HEK293 (cell line): ENCODE measurements around the gene G6PD.

Source experiments
- FEZF1 ChIP-seq: fragments of 450-650 bp; formaldehyde crosslinking; IDR thresholded peaks from 2 replicates; pipeline ENCODE4 v1.5.1; 2016; ENCODE audit warnings: missing biosample characterization, missing genetic modification characterization
- GFI1B ChIP-seq: fragments of 450-650 bp; formaldehyde crosslinking; IDR thresholded peaks from 2 replicates; pipeline ENCODE4 v1.5.1; 2016; ENCODE audit warnings: missing biosample characterization, missing genetic modification characterization
- HOXD13 ChIP-seq: sonication (generic); formaldehyde crosslinking; IDR thresholded peaks from 2 replicates; pipeline ENCODE4 v1.8.0; 2022; ENCODE audit warnings: missing genetic modification reagents, borderline replicate concordance
- MYNN ChIP-seq: fragments of 450-650 bp; formaldehyde crosslinking; IDR thresholded peaks from 2 replicates; pipeline ENCODE4 v1.5.1; 2016; ENCODE audit warnings: missing biosample characterization, missing genetic modification characterization, borderline replicate concordance
- YY1 ChIP-seq: fragments of 450-650 bp; formaldehyde crosslinking; IDR thresholded peaks from 2 replicates; pipeline ENCODE4 v1.5.1; 2018; ENCODE audit warnings: missing biosample characterization, missing genetic modification characterization
- ZBTB17 ChIP-seq: fragments of 450-650 bp; formaldehyde crosslinking; IDR thresholded peaks from 2 replicates; pipeline ENCODE4 v1.5.1; 2016; ENCODE audit warnings: missing biosample characterization, missing genetic modification characterization
- ZFP69B ChIP-seq: fragments of 450-650 bp; formaldehyde crosslinking; IDR thresholded peaks from 2 replicates; pipeline ENCODE4 v1.5.1; 2016; ENCODE audit warnings: missing biosample characterization, missing genetic modification characterization
- ZNF10 ChIP-seq: fragments of 450-650 bp; formaldehyde crosslinking; IDR thresholded peaks from 2 replicates; pipeline ENCODE4 v1.5.1; 2017; ENCODE audit warnings: missing biosample characterization, missing genetic modification characterization
- ZNF16 ChIP-seq: fragments of 450-650 bp; formaldehyde crosslinking; IDR thresholded peaks from 2 replicates; pipeline ENCODE4 v1.5.1; 2016; ENCODE audit warnings: low read depth, missing biosample characterization, missing genetic modification characterization
- ZNF214 ChIP-seq: fragments of 450-650 bp; formaldehyde crosslinking; IDR thresholded peaks from 2 replicates; pipeline ENCODE4 v1.5.1; 2017; ENCODE audit warnings: missing biosample characterization, mild to moderate bottlenecking, missing genetic modification characterization, borderline replicate concordance
- ZNF23 ChIP-seq: fragments of 450-650 bp; formaldehyde crosslinking; IDR thresholded peaks from 2 replicates; pipeline ENCODE4 v1.5.1; 2016; ENCODE audit warnings: missing biosample characterization, missing genetic modification characterization, borderline replicate concordance
- ZNF266 ChIP-seq: fragments of 450-650 bp; formaldehyde crosslinking; IDR thresholded peaks from 2 replicates; pipeline ENCODE4 v1.5.1; 2016; ENCODE audit warnings: missing biosample characterization, missing genetic modification characterization, low read depth
- ZNF341 ChIP-seq: fragments of 450-650 bp; formaldehyde crosslinking; IDR thresholded peaks from 2 replicates; pipeline ENCODE4; 2016; ENCODE audit warnings: low read depth, missing biosample characterization, missing genetic modification characterization
- ZNF510 ChIP-seq: fragments of 450-650 bp; formaldehyde crosslinking; IDR thresholded peaks from 2 replicates; pipeline ENCODE4 v1.5.1; 2018; ENCODE audit warnings: mild to moderate bottlenecking, missing genetic modification characterization, missing biosample characterization; ENCODE audit not compliant: insufficient replicate concordance
- ZNF610 ChIP-seq: fragments of 450-650 bp; formaldehyde crosslinking; IDR thresholded peaks from 2 replicates; pipeline ENCODE4 v1.5.1; 2016; ENCODE audit warnings: missing biosample characterization, missing genetic modification characterization, borderline replicate concordance
- ZNF623 ChIP-seq: fragments of 450-650 bp; formaldehyde crosslinking; IDR thresholded peaks from 2 replicates; pipeline ENCODE4 v1.5.1; 2016; ENCODE audit warnings: missing biosample characterization, missing genetic modification characterization
- ZNF626 ChIP-seq: fragments of 450-650 bp; sonication (Bioruptor Pico); formaldehyde crosslinking; IDR thresholded peaks from 2 replicates; pipeline ENCODE4 v1.5.1; 2018; ENCODE audit warnings: missing biosample characterization, missing genetic modification characterization, inconsistent platforms
- ZNF654 ChIP-seq: fragments of 450-650 bp; formaldehyde crosslinking; IDR thresholded peaks from 2 replicates; pipeline ENCODE4 v1.5.1; 2016; ENCODE audit warnings: low read depth, missing biosample characterization, missing genetic modification characterization
- ZNF658 ChIP-seq: fragments of 450-650 bp; formaldehyde crosslinking; IDR thresholded peaks from 2 replicates; pipeline ENCODE4; 2016; ENCODE audit warnings: missing biosample characterization, missing genetic modification characterization
- ZNF670 ChIP-seq: fragments of 450-650 bp; formaldehyde crosslinking; IDR thresholded peaks from 2 replicates; pipeline ENCODE4 v1.5.1; 2016; ENCODE audit warnings: missing biosample characterization, missing genetic modification characterization, low read depth
- ZNF747 ChIP-seq: fragments of 450-650 bp; formaldehyde crosslinking; IDR thresholded peaks from 2 replicates; pipeline ENCODE4 v1.5.1; 2016; ENCODE audit warnings: missing biosample characterization, missing genetic modification characterization
- ZNF768 ChIP-seq: fragments of 450-650 bp; formaldehyde crosslinking; IDR thresholded peaks from 2 replicates; pipeline ENCODE4 v1.5.1; 2018; ENCODE audit warnings: missing biosample characterization, mild to moderate bottlenecking, missing genetic modification characterization
- ZNF776 ChIP-seq: fragments of 450-650 bp; formaldehyde crosslinking; IDR thresholded peaks from 2 replicates; pipeline ENCODE4 v1.5.0; 2017; ENCODE audit warnings: missing biosample characterization, missing genetic modification characterization, borderline replicate concordance
- ZSCAN23 ChIP-seq: fragments of 450-650 bp; formaldehyde crosslinking; IDR thresholded peaks from 2 replicates; pipeline ENCODE4 v1.5.1; 2016; ENCODE audit warnings: missing biosample characterization, missing genetic modification characterization
- TF ChIP-seq, protein P1 (sequence below): fragments of 450-650 bp; formaldehyde crosslinking; IDR thresholded peaks from 2 replicates; pipeline ENCODE4 v1.5.1; 2017; ENCODE audit warnings: missing biosample characterization, missing genetic modification characterization
- TF ChIP-seq, protein P2 (sequence below): IDR thresholded peaks from 2 replicates; pipeline ENCODE4 v1.6.1; 2011; ENCODE audit warnings: mild to moderate bottlenecking, low read depth, low read length, borderline replicate concordance
- TF ChIP-seq, protein P3 (sequence below): fragments of 450-650 bp; formaldehyde crosslinking; IDR thresholded peaks from 2 replicates; pipeline ENCODE4 v1.5.1; 2016; ENCODE audit warnings: missing biosample characterization, missing genetic modification characterization, borderline replicate concordance
- TF ChIP-seq, protein P4 (sequence below): fragments of 450-650 bp; formaldehyde crosslinking; IDR thresholded peaks from 2 replicates; pipeline ENCODE4 v1.5.1; 2016; ENCODE audit warnings: missing biosample characterization, missing genetic modification characterization

Gene G6PD

DNA sequence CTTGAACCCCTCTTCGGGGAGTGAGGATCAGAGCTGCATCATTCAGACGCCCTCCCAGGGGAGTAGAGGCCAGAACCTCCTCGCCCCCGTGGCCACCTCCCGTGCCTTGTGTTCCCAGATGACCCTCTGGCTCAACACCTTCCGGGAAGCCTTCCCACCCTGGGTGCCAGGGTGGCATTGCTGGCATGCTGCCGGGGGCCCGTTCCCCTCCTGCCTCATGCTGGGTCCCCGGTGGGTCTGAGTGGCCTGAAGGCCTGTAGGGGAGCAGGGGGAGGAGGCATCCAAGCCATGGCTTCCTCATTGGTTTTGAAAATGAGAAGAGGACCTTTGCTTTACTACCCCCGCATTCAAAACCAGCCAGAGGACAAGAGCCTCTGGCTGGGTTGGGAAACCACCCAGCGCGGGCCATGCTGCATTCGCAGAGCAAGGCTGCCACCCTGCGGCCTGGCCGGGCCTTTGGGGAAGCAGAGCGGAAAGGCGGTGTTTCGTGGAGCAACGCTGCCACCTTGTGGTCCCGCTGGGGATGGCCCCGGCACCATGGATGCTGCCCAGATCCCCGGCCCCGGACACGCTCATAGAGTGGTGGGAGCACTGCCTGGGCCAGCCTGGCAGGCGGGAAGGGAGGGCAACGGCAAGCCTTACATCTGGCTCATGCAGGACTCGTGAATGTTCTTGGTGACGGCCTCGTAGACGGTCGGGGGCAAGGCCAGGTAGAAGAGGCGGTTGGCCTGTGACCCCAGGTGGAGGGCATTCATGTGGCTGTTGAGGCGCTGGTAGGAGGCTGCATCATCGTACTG lies 11.9 kb downstream of the G6PD start (continued):
- TF ChIP-seq ZNF341 (tag by site-specific recombination): no peak
- no peak for TF ChIP-seq FEZF1 (tag by site-specific recombination)
- no peak for TF ChIP-seq ZNF658 (tag by site-specific recombination)
- no peak for TF ChIP-seq ZFP69B (tag by site-specific recombination)
- TF ChIP-seq ZNF16: no peak
- no peak for TF ChIP-seq ZNF776 (tag by site-specific recombination)
- TF ChIP-seq ZBTB17 (tag by site-specific recombination): peak; percentile 72
- no peak for TF ChIP-seq ZNF510 (tag by site-specific recombination)
- TF ChIP-seq, protein P1, sequence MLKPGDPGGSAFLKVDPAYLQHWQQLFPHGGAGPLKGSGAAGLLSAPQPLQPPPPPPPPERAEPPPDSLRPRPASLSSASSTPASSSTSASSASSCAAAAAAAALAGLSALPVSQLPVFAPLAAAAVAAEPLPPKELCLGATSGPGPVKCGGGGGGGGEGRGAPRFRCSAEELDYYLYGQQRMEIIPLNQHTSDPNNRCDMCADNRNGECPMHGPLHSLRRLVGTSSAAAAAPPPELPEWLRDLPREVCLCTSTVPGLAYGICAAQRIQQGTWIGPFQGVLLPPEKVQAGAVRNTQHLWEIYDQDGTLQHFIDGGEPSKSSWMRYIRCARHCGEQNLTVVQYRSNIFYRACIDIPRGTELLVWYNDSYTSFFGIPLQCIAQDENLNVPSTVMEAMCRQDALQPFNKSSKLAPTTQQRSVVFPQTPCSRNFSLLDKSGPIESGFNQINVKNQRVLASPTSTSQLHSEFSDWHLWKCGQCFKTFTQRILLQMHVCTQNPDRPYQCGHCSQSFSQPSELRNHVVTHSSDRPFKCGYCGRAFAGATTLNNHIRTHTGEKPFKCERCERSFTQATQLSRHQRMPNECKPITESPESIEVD (tag by site-specific recombination): no peak
- TF ChIP-seq ZNF610 (tag by site-specific recombination): no peak
- TF ChIP-seq, protein P2, sequence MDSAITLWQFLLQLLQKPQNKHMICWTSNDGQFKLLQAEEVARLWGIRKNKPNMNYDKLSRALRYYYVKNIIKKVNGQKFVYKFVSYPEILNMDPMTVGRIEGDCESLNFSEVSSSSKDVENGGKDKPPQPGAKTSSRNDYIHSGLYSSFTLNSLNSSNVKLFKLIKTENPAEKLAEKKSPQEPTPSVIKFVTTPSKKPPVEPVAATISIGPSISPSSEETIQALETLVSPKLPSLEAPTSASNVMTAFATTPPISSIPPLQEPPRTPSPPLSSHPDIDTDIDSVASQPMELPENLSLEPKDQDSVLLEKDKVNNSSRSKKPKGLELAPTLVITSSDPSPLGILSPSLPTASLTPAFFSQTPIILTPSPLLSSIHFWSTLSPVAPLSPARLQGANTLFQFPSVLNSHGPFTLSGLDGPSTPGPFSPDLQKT: no peak
- no peak for TF ChIP-seq ZNF626 (tag by site-specific recombination)
- peak; percentile 100 for TF ChIP-seq ZNF654 (tag by site-specific recombination)
- no peak; the same call in 1 of the 2 replicates for TF ChIP-seq YY1 (tag by site-specific recombination)
- TF ChIP-seq ZNF670 (tag by site-specific recombination): no peak
- no peak for TF ChIP-seq ZNF768 (tag by site-specific recombination)
- 0 out of 2 replicates have a peak, but pooled peaks have one; percentile 22 for TF ChIP-seq GFI1B (tag by site-specific recombination)
- TF ChIP-seq ZNF23: no peak
- TF ChIP-seq ZNF266: no peak
- no peak for TF ChIP-seq ZNF214
- no peak for TF ChIP-seq ZNF623
- TF ChIP-seq, protein P3, sequence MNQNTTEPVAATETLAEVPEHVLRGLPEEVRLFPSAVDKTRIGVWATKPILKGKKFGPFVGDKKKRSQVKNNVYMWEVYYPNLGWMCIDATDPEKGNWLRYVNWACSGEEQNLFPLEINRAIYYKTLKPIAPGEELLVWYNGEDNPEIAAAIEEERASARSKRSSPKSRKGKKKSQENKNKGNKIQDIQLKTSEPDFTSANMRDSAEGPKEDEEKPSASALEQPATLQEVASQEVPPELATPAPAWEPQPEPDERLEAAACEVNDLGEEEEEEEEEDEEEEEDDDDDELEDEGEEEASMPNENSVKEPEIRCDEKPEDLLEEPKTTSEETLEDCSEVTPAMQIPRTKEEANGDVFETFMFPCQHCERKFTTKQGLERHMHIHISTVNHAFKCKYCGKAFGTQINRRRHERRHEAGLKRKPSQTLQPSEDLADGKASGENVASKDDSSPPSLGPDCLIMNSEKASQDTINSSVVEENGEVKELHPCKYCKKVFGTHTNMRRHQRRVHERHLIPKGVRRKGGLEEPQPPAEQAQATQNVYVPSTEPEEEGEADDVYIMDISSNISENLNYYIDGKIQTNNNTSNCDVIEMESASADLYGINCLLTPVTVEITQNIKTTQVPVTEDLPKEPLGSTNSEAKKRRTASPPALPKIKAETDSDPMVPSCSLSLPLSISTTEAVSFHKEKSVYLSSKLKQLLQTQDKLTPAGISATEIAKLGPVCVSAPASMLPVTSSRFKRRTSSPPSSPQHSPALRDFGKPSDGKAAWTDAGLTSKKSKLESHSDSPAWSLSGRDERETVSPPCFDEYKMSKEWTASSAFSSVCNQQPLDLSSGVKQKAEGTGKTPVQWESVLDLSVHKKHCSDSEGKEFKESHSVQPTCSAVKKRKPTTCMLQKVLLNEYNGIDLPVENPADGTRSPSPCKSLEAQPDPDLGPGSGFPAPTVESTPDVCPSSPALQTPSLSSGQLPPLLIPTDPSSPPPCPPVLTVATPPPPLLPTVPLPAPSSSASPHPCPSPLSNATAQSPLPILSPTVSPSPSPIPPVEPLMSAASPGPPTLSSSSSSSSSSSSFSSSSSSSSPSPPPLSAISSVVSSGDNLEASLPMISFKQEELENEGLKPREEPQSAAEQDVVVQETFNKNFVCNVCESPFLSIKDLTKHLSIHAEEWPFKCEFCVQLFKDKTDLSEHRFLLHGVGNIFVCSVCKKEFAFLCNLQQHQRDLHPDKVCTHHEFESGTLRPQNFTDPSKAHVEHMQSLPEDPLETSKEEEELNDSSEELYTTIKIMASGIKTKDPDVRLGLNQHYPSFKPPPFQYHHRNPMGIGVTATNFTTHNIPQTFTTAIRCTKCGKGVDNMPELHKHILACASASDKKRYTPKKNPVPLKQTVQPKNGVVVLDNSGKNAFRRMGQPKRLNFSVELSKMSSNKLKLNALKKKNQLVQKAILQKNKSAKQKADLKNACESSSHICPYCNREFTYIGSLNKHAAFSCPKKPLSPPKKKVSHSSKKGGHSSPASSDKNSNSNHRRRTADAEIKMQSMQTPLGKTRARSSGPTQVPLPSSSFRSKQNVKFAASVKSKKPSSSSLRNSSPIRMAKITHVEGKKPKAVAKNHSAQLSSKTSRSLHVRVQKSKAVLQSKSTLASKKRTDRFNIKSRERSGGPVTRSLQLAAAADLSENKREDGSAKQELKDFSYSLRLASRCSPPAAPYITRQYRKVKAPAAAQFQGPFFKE (tag by site-specific recombination): no peak
- TF ChIP-seq, protein P4, sequence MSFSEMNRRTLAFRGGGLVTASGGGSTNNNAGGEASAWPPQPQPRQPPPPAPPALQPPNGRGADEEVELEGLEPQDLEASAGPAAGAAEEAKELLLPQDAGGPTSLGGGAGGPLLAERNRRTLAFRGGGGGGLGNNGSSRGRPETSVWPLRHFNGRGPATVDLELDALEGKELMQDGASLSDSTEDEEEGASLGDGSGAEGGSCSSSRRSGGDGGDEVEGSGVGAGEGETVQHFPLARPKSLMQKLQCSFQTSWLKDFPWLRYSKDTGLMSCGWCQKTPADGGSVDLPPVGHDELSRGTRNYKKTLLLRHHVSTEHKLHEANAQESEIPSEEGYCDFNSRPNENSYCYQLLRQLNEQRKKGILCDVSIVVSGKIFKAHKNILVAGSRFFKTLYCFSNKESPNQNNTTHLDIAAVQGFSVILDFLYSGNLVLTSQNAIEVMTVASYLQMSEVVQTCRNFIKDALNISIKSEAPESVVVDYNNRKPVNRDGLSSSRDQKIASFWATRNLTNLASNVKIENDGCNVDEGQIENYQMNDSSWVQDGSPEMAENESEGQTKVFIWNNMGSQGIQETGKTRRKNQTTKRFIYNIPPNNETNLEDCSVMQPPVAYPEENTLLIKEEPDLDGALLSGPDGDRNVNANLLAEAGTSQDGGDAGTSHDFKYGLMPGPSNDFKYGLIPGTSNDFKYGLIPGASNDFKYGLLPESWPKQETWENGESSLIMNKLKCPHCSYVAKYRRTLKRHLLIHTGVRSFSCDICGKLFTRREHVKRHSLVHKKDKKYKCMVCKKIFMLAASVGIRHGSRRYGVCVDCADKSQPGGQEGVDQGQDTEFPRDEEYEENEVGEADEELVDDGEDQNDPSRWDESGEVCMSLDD (tag by site-specific recombination): no peak
- TF ChIP-seq ZSCAN23 (tag by site-specific recombination): 0 out of 2 replicates have a peak, but pooled peaks have one; percentile 26
- no peak for TF ChIP-seq MYNN (tag by site-specific recombination)
- no peak for TF ChIP-seq ZNF10
- no peak for TF ChIP-seq ZNF747 (tag by site-specific recombination)
- TF ChIP-seq HOXD13 (CRISPR knock-in tag): no peak
